ENCODE results near the gene TMEM270.

The TMEM270 gene

GRCh38 chr7:73909051-73909941 lies 48.3 kb downstream of the TMEM270 start:
- DNase-seq, result no peak

- DNase-seq, result no peak
Observed at GRCh38 chr7:73909996-73910395, 49.0 kb downstream of the TMEM270 start.

- DNase-seq, result no peak
Observed at GRCh38 chr7:73912223-73912622, 51.3 kb downstream of the TMEM270 start.
